WTC11 (cell line): ENCODE data around the gene CGN. TPM values are rescaled to one million over a fixed set of nuclear protein-coding genes. Genes with fewer than 3 reads are reported as not detected.

Source experiments
- ATAC-seq: fragments of 200-7000 bp; cut with Tn5 transposase; 2 replicates; pipeline ENCODE4 v1.10.0; 2021; ENCODE audit warnings: mild to moderate bottlenecking, moderate library complexity
- CTCF ChIA-PET: fragments of 300-600 bp; sonication (Branson Sonifier 250); formaldehyde crosslinking; loops from one replicate; lab custom pipeline; 2021; ENCODE audit warnings: antibody characterized with exemption; lab: Charles Lee
- POLR2A ChIA-PET: fragments of 350-600 bp; sonication (Branson Sonifier 250); formaldehyde crosslinking; loops from one replicate; lab custom pipeline; 2021; ENCODE audit warnings: antibody characterized with exemption; lab: Charles Lee
- DNase-seq: peaks from one replicate; pipeline ENCODE4 v3.0.0; 2021; ENCODE audit warnings: low spot score
- H3K27ac Mint-ChIP-seq: 2 replicates; pipeline ENCODE4 v1.8.0; 2021; ENCODE audit warnings: mixed read lengths
- H3K27me3 Mint-ChIP-seq: 2 replicates; pipeline ENCODE4 v1.8.0; 2021; ENCODE audit warnings: low read depth, mild to moderate bottlenecking, moderate library complexity, mixed read lengths
- H3K36me3 Mint-ChIP-seq: 2 replicates; pipeline ENCODE4 v1.8.0; 2021; ENCODE audit warnings: mixed read lengths
- H3K4me1 Mint-ChIP-seq: 2 replicates; pipeline ENCODE4 v1.8.0; 2022; ENCODE audit warnings: mixed read lengths
- H3K4me3 Mint-ChIP-seq: 2 replicates; pipeline ENCODE4 v1.8.0; 2021; ENCODE audit warnings: mild to moderate bottlenecking, moderate library complexity, mixed read lengths
- H3K9me3 Mint-ChIP-seq: 2 replicates; pipeline ENCODE4 v1.8.0; 2021; ENCODE audit warnings: mixed read lengths
- ARID4B ChIP-seq: sonication (generic); formaldehyde crosslinking; IDR thresholded peaks from 2 replicates; pipeline ENCODE4 v1.8.0; 2023; ENCODE audit warnings: missing genetic modification reagents, mild to moderate bottlenecking, borderline replicate concordance
- CREB1 ChIP-seq: sonication (generic); formaldehyde crosslinking; IDR thresholded peaks from 2 replicates; pipeline ENCODE4 v1.8.0; 2023; ENCODE audit warnings: mild to moderate bottlenecking, missing genetic modification reagents
- CREM ChIP-seq: sonication (generic); formaldehyde crosslinking; IDR thresholded peaks from 2 replicates; pipeline ENCODE4 v1.8.1; 2022; ENCODE audit warnings: mild to moderate bottlenecking, missing genetic modification reagents, moderate library complexity
- ESRRA ChIP-seq: sonication (generic); formaldehyde crosslinking; IDR thresholded peaks from 2 replicates; pipeline ENCODE4 v1.8.1; 2022; ENCODE audit warnings: mild to moderate bottlenecking, missing genetic modification reagents, borderline replicate concordance
- FOXK1 ChIP-seq: sonication (generic); formaldehyde crosslinking; IDR thresholded peaks from 2 replicates; pipeline ENCODE4 v1.8.0; 2022; ENCODE audit warnings: mild to moderate bottlenecking, moderate library complexity, missing genetic modification reagents
- GABPB1 ChIP-seq: sonication (generic); formaldehyde crosslinking; IDR thresholded peaks from 2 replicates; pipeline ENCODE4 v1.8.1; 2023; ENCODE audit warnings: mild to moderate bottlenecking, missing genetic modification reagents
- GTF2I ChIP-seq: fragments of 250-450 bp; sonication (Bioruptor Pico); conservative IDR thresholded peaks from 2 replicates; pipeline ENCODE4 v1.4.0; 2021; ENCODE audit warnings: mild to moderate bottlenecking
- IRF2 ChIP-seq: sonication (generic); formaldehyde crosslinking; IDR thresholded peaks from 2 replicates; pipeline ENCODE4 v1.8.0; 2022; ENCODE audit warnings: low read depth, missing genetic modification reagents, borderline replicate concordance
- NFATC4 ChIP-seq: fragments of 250-450 bp; sonication (Bioruptor Pico); IDR thresholded peaks from 2 replicates; pipeline ENCODE4 v1.9.0; 2021; ENCODE audit warnings: mild to moderate bottlenecking
- SMAD4 ChIP-seq: sonication (generic); formaldehyde crosslinking; IDR thresholded peaks from 2 replicates; pipeline ENCODE4 v1.8.0; 2022; ENCODE audit warnings: mild to moderate bottlenecking, missing genetic modification reagents
- SOX15 ChIP-seq: fragments of 250-450 bp; sonication (Bioruptor Pico); IDR thresholded peaks from 2 replicates; pipeline ENCODE4 v1.9.0; 2021; ENCODE audit warnings: mild to moderate bottlenecking
- TEAD4 ChIP-seq: sonication (generic); formaldehyde crosslinking; IDR thresholded peaks from 2 replicates; pipeline ENCODE4 v1.8.0; 2022; ENCODE audit warnings: mild to moderate bottlenecking, missing genetic modification reagents
- USF1 ChIP-seq: sonication (generic); formaldehyde crosslinking; IDR thresholded peaks from 2 replicates; pipeline ENCODE4 v1.8.0; 2022; ENCODE audit warnings: mild to moderate bottlenecking, missing genetic modification reagents
- ZNF232 ChIP-seq: sonication (generic); formaldehyde crosslinking; IDR thresholded peaks from 2 replicates; pipeline ENCODE4 v1.8.0; 2022; ENCODE audit warnings: mild to moderate bottlenecking, missing genetic modification reagents
- ZNF532 ChIP-seq: fragments of 250-450 bp; sonication (Bioruptor Pico); IDR thresholded peaks from 2 replicates; pipeline ENCODE4 v1.9.0; 2021; ENCODE audit warnings: mild to moderate bottlenecking, borderline replicate concordance
- ZNF671 ChIP-seq: fragments of 250-450 bp; sonication (Bioruptor Pico); IDR thresholded peaks from 2 replicates; pipeline ENCODE4 v1.8.0; 2021; ENCODE audit warnings: mild to moderate bottlenecking
- total RNA-seq: library from RNA; stranded (reverse); gene quantifications from 3 replicates; pipeline ENCODE4 v1.2.3, GENCODE V29; 2021
- TF ChIP-seq, protein P1 (sequence below): fragments of 250-450 bp; sonication (Bioruptor Pico); IDR thresholded peaks from 2 replicates; pipeline ENCODE4 v1.9.0; 2021; ENCODE audit warnings: mild to moderate bottlenecking

The CGN gene
- total RNA-seq, 1 experiment from 2014 or later: 68.7 TPM

DNA sequence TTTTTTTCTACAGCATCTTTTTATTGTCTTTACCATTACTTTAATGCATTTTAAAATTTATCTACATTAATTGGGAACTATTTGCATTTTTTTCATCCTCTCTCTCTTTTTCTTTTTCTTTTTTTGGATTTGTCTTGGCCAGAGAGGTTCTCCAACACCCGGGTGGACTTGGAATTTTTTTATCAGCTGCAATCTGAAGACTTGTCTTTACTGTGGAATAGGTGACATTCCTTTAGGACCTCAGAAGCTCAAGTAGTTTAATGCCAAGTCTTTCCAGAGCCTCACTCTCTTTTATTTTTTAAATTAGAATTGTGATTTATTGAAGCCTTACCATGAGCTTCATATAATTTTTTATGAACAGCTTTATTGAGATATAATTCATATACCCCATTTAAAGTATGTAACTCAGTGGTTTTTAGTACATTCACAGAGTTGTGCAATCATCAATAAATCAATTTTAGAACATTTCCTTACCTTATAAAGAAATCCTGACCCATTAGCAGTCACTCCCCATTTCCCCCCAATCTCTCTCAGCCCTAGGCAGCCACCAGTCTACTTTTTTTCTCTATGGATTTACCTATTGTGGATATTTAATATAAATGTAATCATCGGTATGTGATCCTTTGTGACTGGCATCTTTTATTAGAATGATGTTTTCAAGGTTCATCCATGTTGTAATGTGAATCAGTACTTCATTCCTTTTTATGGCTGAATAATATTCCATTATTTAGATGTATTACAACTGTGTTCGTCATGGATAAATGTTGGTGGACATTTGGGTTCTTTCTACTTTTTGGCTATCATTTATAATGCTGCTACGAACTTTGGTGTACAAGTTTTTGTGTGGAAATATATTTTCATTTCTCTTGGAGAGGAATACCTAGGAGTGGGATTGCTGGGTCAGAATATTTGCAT is 35.1 kb downstream of the CGN start:
- ATAC-seq (no peak), DNase-seq (no peak)
- ChIA-PET CTCF (interaction anchor here (0.6 to 1.1 kb wide), 3 partner anchors 35 to 87 kb away, joined by 4 to 6 read pairs (median 4); partner anchors contain the start of gene POGZ), POLR2A (interaction anchor here (0.7 kb wide), 2 partner anchors 34 to 61 kb away, joined by 3 read pairs; no protein-coding TSS in a partner anchor)
- peak overlapping the region; percentile 96 for H3K27ac Mint-ChIP-seq
- H3K4me3 Mint-ChIP-seq: no peak overlapping the region
- H3K4me1 Mint-ChIP-seq: peaks cover 26% of the 10 kb centered on the region
- peaks cover 3% of the 10 kb centered on the region; the same call in 1 of the 2 replicates for H3K27me3 Mint-ChIP-seq
- TF ChIP-seq GTF2I (CRISPR knock-in tag): no peak
- no peaks in the 10 kb centered on the region for H3K36me3 Mint-ChIP-seq
- no peaks in the 10 kb centered on the region for H3K9me3 Mint-ChIP-seq

- Mint-ChIP-seq H3K4me1 (peaks cover 18% of the 10 kb centered on the region), H3K27ac (peak overlapping the region; percentile 96), H3K9me3 (no peaks in the 10 kb centered on the region), H3K36me3 (no peaks in the 10 kb centered on the region), H3K4me3 (peak overlapping the region; percentile 10; the same call in 1 of the 2 replicates), H3K27me3 (no peaks in the 10 kb centered on the region)
- CTCF ChIA-PET: interaction anchor here (1.1 kb wide), 1 partner anchor 46 kb away, joined by 6 read pairs; no protein-coding TSS in a partner anchor
- POLR2A ChIA-PET: no interaction called here
- DNase-seq (peak; percentile 64), ATAC-seq (peak; percentile 89)
- TF ChIP-seq FOXK1 (no peak), GABPB1 (CRISPR knock-in tag) (peak; percentile 33; the same call in 1 of the 2 replicates), TEAD4 (CRISPR knock-in tag) (peak; percentile 67; the same call in 1 of the 2 replicates), CREB1 (CRISPR knock-in tag) (no peak), ZNF232 (CRISPR knock-in tag) (no peak)
- TF ChIP-seq, all 79 proteins: peak for 2
Observed at GRCh38 chr1:151547119-151547899, 36.1 kb downstream of the CGN start.

DNA sequence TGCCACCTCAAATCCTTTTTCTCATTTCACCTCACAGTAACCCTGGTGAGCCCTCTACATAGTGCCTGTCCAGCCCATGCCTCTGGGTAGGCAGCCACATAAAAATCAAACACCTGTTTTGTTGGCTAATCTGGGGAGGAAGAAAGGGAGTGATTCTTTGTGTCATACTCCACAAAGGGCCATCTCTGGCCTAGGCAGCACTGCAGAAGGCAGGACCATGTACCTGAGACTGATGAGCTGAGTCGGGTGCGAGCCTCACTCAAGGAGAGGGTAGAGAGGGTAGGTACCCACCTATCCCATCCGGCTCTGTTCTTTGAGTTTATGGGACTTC is 36.7 kb downstream of the CGN start:
- POLR2A ChIA-PET: interaction anchor here (1.7 kb wide), 1 partner anchor 8 kb away, joined by 8 read pairs; the partner anchor contains the start of gene TUFT1
- no peak overlapping the region for H3K4me3 Mint-ChIP-seq
- no peaks in the 10 kb centered on the region for H3K9me3 Mint-ChIP-seq
- H3K27ac Mint-ChIP-seq: 0 out of 2 replicates have a peak overlapping the region, but pooled peaks have one; percentile 96
- H3K4me1 Mint-ChIP-seq: peaks cover 18% of the 10 kb centered on the region
- no peak for ATAC-seq
- H3K36me3 Mint-ChIP-seq: no peaks in the 10 kb centered on the region
- DNase-seq: no peak
- H3K27me3 Mint-ChIP-seq: no peaks in the 10 kb centered on the region
- CTCF ChIA-PET: interaction anchor here (1.1 kb wide), 1 partner anchor 46 kb away, joined by 6 read pairs; no protein-coding TSS in a partner anchor
- TF ChIP-seq CREM (CRISPR knock-in tag): no peak
- no peak for TF ChIP-seq NFATC4 (CRISPR knock-in tag)
- no peak for TF ChIP-seq SMAD4
- no peak for TF ChIP-seq ESRRA
- TF ChIP-seq ZNF671: no peak
- TF ChIP-seq, protein P1, sequence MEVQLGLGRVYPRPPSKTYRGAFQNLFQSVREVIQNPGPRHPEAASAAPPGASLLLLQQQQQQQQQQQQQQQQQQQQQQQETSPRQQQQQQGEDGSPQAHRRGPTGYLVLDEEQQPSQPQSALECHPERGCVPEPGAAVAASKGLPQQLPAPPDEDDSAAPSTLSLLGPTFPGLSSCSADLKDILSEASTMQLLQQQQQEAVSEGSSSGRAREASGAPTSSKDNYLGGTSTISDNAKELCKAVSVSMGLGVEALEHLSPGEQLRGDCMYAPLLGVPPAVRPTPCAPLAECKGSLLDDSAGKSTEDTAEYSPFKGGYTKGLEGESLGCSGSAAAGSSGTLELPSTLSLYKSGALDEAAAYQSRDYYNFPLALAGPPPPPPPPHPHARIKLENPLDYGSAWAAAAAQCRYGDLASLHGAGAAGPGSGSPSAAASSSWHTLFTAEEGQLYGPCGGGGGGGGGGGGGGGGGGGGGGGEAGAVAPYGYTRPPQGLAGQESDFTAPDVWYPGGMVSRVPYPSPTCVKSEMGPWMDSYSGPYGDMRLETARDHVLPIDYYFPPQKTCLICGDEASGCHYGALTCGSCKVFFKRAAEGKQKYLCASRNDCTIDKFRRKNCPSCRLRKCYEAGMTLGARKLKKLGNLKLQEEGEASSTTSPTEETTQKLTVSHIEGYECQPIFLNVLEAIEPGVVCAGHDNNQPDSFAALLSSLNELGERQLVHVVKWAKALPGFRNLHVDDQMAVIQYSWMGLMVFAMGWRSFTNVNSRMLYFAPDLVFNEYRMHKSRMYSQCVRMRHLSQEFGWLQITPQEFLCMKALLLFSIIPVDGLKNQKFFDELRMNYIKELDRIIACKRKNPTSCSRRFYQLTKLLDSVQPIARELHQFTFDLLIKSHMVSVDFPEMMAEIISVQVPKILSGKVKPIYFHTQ (CRISPR knock-in tag): no peak
- TF ChIP-seq USF1 (CRISPR knock-in tag): no peak
- no peak for TF ChIP-seq GABPB1 (CRISPR knock-in tag)
- no peak for TF ChIP-seq SOX15 (CRISPR knock-in tag)
- no peak for TF ChIP-seq IRF2
- TF ChIP-seq ZNF532 (CRISPR knock-in tag): no peak
- TF ChIP-seq ARID4B (CRISPR knock-in tag): no peak
